Activated T-cell treated with anti-CD3 and anti-CD28 coated beads for 48 hours (primary cell): ENCODE measurements around the gene TCEAL5.
"Not testable (repeated sequence)": the region's sequence is repeated elsewhere in the genome, so short reads cannot be mapped to it uniquely, and the experiment has no call there.

Experiments used
- DNase-seq: peaks from one replicate; pipeline ENCODE4 v3.0.0-alpha.2; 2020; ENCODE audit warnings: low read depth

The TCEAL5 gene

DNA sequence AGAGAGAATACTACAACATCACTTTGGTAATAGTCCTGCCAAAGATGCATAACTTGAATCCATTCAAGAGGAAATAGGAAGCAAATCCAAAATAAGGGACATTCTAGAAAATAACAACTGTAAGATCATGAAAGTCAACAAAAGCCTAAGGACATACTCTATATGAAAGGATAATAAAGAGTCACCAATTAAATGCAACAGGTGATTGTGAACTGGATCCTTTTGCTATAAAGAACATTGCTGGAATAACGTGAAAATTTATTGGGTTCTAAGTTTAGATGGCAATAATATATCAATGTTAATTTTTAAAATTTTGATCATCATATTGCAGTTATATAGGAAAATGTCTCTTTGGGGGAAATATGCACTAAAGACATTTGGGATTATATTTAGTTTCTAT is 41.7 kb downstream of the TCEAL5 start:
- no peak for DNase-seq

GRCh38 chrX:103233263-103233662 is 43.3 kb downstream of the TCEAL5 start:
- DNase-seq, result no peak

DNA sequence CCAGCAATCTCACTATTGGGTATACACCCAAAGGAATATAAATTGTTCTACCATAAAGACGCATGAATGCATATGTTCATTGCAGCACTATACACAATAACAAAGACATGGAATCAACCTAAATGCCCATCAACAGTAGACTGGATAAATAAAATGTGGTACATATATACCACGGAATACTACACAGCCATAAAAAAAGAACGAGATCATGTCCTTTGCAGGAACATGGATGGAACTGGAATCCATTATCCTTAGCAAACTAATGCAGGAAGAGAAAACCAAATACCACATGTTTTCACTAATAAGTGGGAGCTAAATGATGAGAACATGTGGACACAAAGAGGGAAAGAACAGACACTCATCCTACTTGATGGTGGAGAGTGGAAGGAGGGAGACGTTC is 50.6 kb downstream of the TCEAL5 start:
- DNase-seq, result not testable (repeated sequence)
